IMR-90 (cell line): ENCODE measurements around the gene TENM4. TPM values are rescaled to one million over a fixed set of nuclear protein-coding genes. Genes with fewer than 3 reads are reported as not detected.

Experiments used
- ATAC-seq: fragments of 200-7000 bp; cut with Tn5 transposase; 2 replicates; pipeline ENCODE4 v1.9.1; 2020; ENCODE audit warnings: low read depth, mild to moderate bottlenecking, moderate library complexity
- BruUV-seq: library from RNA; stranded (reverse); fragments of 400-500 nt; replicated peaks from 2 replicates; lab custom pipeline; 2021; lab: Mats Ljungman, UMichigan
- CTCF ChIA-PET: fragments of 300-600 bp; formaldehyde crosslinking; extraction: SDS; loops from one replicate; lab custom pipeline; 2021; ENCODE audit warnings: antibody characterized with exemption; lab: Yijun Ruan, JAX
- POLR2A ChIA-PET: fragments of 300-600 bp; sonication (Branson Sonifier 250); formaldehyde crosslinking; loops from one replicate; lab custom pipeline; 2022; ENCODE audit warnings: antibody characterized with exemption; ENCODE audit not compliant: unreplicated experiment; lab: Charles Lee
- DNase-seq: peaks from one replicate; pipeline ENCODE4 v3.0.0; 2013
- H2AFZ ChIP-seq: replicated peaks from 2 replicates; pipeline ENCODE3; 2013; ENCODE audit warnings: low read length, mild to moderate bottlenecking; ENCODE audit not compliant: poor library complexity
- H2AK5ac ChIP-seq: 2 replicates; pipeline ENCODE4 v1.6.1; 2013; ENCODE audit warnings: low read depth, low read length, inconsistent platforms
- H2AK9ac ChIP-seq: replicated peaks from 2 replicates; pipeline ENCODE3; 2013; ENCODE audit warnings: mild to moderate bottlenecking, low read depth, low read length, moderate library complexity; ENCODE audit not compliant: poor library complexity
- H2BK120ac ChIP-seq: 2 replicates; pipeline ENCODE4 v1.6.1; 2013; ENCODE audit warnings: low read depth, low read length, inconsistent platforms
- H2BK15ac ChIP-seq: 3 replicates; pipeline ENCODE4 v1.6.1; 2013; ENCODE audit warnings: low read depth, low read length, inconsistent platforms
- H2BK20ac ChIP-seq: 2 replicates; pipeline ENCODE4 v1.6.1; 2013; ENCODE audit warnings: low read depth, mild to moderate bottlenecking, inconsistent platforms, low read length, moderate library complexity
- H2BK5ac ChIP-seq: 2 replicates; pipeline ENCODE4 v1.6.1; 2013; ENCODE audit warnings: mild to moderate bottlenecking, low read depth, low read length, inconsistent platforms; ENCODE audit not compliant: poor library complexity, severe bottlenecking
- H3K14ac ChIP-seq: replicated peaks from 2 replicates; pipeline ENCODE4 v1.6.1; 2013; ENCODE audit warnings: low read depth, low read length, inconsistent platforms
- H3K18ac ChIP-seq: 2 replicates; pipeline ENCODE4 v1.6.1; 2013; ENCODE audit warnings: low read depth, low read length, control low read depth
- H3K23ac ChIP-seq: 2 replicates; pipeline ENCODE4 v1.6.1; 2013; ENCODE audit warnings: low read depth, low read length, inconsistent platforms
- H3K27ac ChIP-seq: 2 replicates; pipeline ENCODE4 v1.5.1; 2013; ENCODE audit warnings: mild to moderate bottlenecking, control low read depth, low read length; ENCODE audit not compliant: insufficient read depth
- H3K27me3 ChIP-seq: 2 replicates; pipeline ENCODE4 v1.6.1; 2013; ENCODE audit warnings: low read length; ENCODE audit not compliant: control insufficient read depth, insufficient read depth
- H3K36me3 ChIP-seq: 2 replicates; pipeline ENCODE4 v1.6.1; 2013; ENCODE audit warnings: low read length, mixed read lengths; ENCODE audit not compliant: control insufficient read depth, insufficient read depth
- H3K4ac ChIP-seq: 2 replicates; pipeline ENCODE4 v1.6.1; 2013; ENCODE audit warnings: low read depth, low read length, inconsistent platforms
- H3K4me1 ChIP-seq: 2 replicates; pipeline ENCODE4 v1.6.1; 2013; ENCODE audit warnings: low read length, mixed read lengths; ENCODE audit not compliant: control insufficient read depth, insufficient read depth
- H3K4me2 ChIP-seq: 2 replicates; pipeline ENCODE4 v1.6.1; 2013; ENCODE audit warnings: low read depth, mild to moderate bottlenecking, control low read depth, low read length, moderate library complexity
- H3K4me3 ChIP-seq: 2 replicates; pipeline ENCODE4 v1.5.1; 2013; ENCODE audit warnings: low read depth, mild to moderate bottlenecking, control low read depth, low read length, moderate library complexity; ENCODE audit not compliant: insufficient read depth
- H3K56ac ChIP-seq: 2 replicates; pipeline ENCODE4 v1.6.1; 2013; ENCODE audit warnings: low read length, inconsistent platforms; ENCODE audit not compliant: insufficient read depth; ENCODE audit errors: extremely low read depth
- H3K79me1 ChIP-seq, 2 experiments: 2 replicates each; pipeline ENCODE4 v1.6.1; 2013; ENCODE audit warnings: low read length in 2 of 2, inconsistent platforms in 1 of 2, low read depth in 1 of 2
- H3K9ac ChIP-seq: 2 replicates; pipeline ENCODE4 v1.6.1; 2013; ENCODE audit warnings: low read depth, low read length, control low read depth
- H3K9me1 ChIP-seq: 2 replicates; pipeline ENCODE4 v1.6.1; 2013; ENCODE audit warnings: low read length, inconsistent platforms; ENCODE audit not compliant: insufficient read depth
- H3K9me3 ChIP-seq: 2 replicates; pipeline ENCODE4 v1.6.1; 2013; ENCODE audit warnings: low read length; ENCODE audit not compliant: control insufficient read depth, insufficient read depth
- H4K20me1 ChIP-seq: 2 replicates; pipeline ENCODE4 v1.6.1; 2013; ENCODE audit warnings: low read length, inconsistent platforms; ENCODE audit not compliant: insufficient read depth
- H4K5ac ChIP-seq: 2 replicates; pipeline ENCODE4 v1.6.1; 2013; ENCODE audit warnings: mild to moderate bottlenecking, low read depth, low read length, control low read depth
- H4K8ac ChIP-seq, 2 experiments: 2 replicates each; pipeline ENCODE4 v1.6.1; 2013; ENCODE audit warnings: low read depth in 2 of 2, low read length in 2 of 2, control low read depth in 1 of 2, inconsistent platforms in 1 of 2
- H4K91ac ChIP-seq: 2 replicates; pipeline ENCODE4 v1.6.1; 2013; ENCODE audit warnings: low read depth, low read length, inconsistent platforms; ENCODE audit not compliant: insufficient read depth
- BHLHE40 ChIP-seq: fragments of 150-350 bp; IDR thresholded peaks from 2 replicates; pipeline ENCODE4 v1.6.1; 2016; ENCODE audit warnings: mild to moderate bottlenecking, low read depth, low read length
- CEBPB ChIP-seq: IDR thresholded peaks from 2 replicates; pipeline ENCODE4 v1.6.1; 2012; ENCODE audit warnings: low read depth, low read length, improper control_type of control experiment
- CHD1 ChIP-seq: IDR thresholded peaks from 2 replicates; pipeline ENCODE4 v1.6.1; 2012; ENCODE audit warnings: low read depth, low read length, improper control_type of control experiment
- FOS ChIP-seq: fragments of 150-350 bp; IDR thresholded peaks from 2 replicates; pipeline ENCODE4 v1.6.1; 2016; ENCODE audit warnings: low read depth, low read length
- MAFK ChIP-seq: IDR thresholded peaks from 2 replicates; pipeline ENCODE4 v1.6.1; 2012; ENCODE audit warnings: low read depth, low read length, improper control_type of control experiment
- MAZ ChIP-seq: IDR thresholded peaks from 2 replicates; pipeline ENCODE4 v1.6.1; 2012; ENCODE audit warnings: low read depth, mild to moderate bottlenecking, low read length, improper control_type of control experiment, moderate library complexity, borderline replicate concordance
- MXI1 ChIP-seq: IDR thresholded peaks from 2 replicates; pipeline ENCODE4 v1.6.1; 2012; ENCODE audit warnings: low read depth, mild to moderate bottlenecking, low read length, moderate library complexity, borderline replicate concordance
- NFE2L2 ChIP-seq: fragments of 150-350 bp; IDR thresholded peaks from 2 replicates; pipeline ENCODE4 v1.6.1; 2016; ENCODE audit warnings: low read depth, mild to moderate bottlenecking, low read length
- POLR2A ChIP-seq: IDR thresholded peaks from 2 replicates; pipeline ENCODE4 v1.6.1; 2012; ENCODE audit warnings: mild to moderate bottlenecking, low read depth, low read length
- RAD21 ChIP-seq: IDR thresholded peaks from 2 replicates; pipeline ENCODE4 v1.6.1; 2012; ENCODE audit warnings: low read length, improper control_type of control experiment
- RCOR1 ChIP-seq: IDR thresholded peaks from 2 replicates; pipeline ENCODE4 v1.6.1; 2012; ENCODE audit warnings: mild to moderate bottlenecking, low read length, improper control_type of control experiment; ENCODE audit not compliant: insufficient replicate concordance
- RFX5 ChIP-seq: IDR thresholded peaks from 2 replicates; pipeline ENCODE4 v1.8.0; 2012; ENCODE audit warnings: low read depth, mild to moderate bottlenecking, low read length, moderate library complexity
- SMC3 ChIP-seq: fragments of 150-350 bp; IDR thresholded peaks from 2 replicates; pipeline ENCODE4 v1.6.1; 2016; ENCODE audit warnings: low read depth, mild to moderate bottlenecking, antibody characterized with exemption, low read length, moderate library complexity
- whole genome bisulfite sequencing, 2 experiments: methylation state at CpG; one replicate each; pipeline versions ENCODE4 v1.1.5 to v1.1.7; 2013; ENCODE audit warnings: missing lambda C conversion rate in 2 of 2; ENCODE audit not compliant: insufficient read length in 1 of 2; ENCODE audit errors: extremely low coverage in 2 of 2; 5-methylcytosine and 5-hydroxymethylcytosine counted together
- dilution Hi-C: fragments of 300-500 bp; cut with HindIII; formaldehyde crosslinking; loops from one replicate; pipeline ENCODE4 v1.14.3; 2018; ENCODE audit warnings: low sequenced_read_pairs; ENCODE audit not compliant: unreplicated experiment
- in situ Hi-C: fragments of 300-500 bp; cut with MboI; formaldehyde crosslinking; loops from 3 replicates; pipeline ENCODE4 v1.14.3; 2019; ENCODE audit warnings: low sequenced_read_pairs, inconsistent platforms, mixed read lengths
- intact Hi-C: fragments of 100-400 bp; cut with micrococcal nuclease; formaldehyde crosslinking; loops from 2 replicates; pipeline ENCODE4 v1.10.0; 2022
- polyA plus RNA-seq, 3 experiments: library from polyadenylated mRNA; depleted of rRNA; stranded (reverse); fragments of >200 nt; gene quantifications; 2 replicates each; pipeline ENCODE4 v1.2.3, GENCODE V29; 2012; ENCODE audit warnings: low replicate concordance in 1 of 3
- total RNA-seq: library from RNA; depleted of rRNA; stranded (reverse); fragments of >200 nt; gene quantifications from 2 replicates; pipeline ENCODE4 v1.2.3, GENCODE V29; 2012
- TF ChIP-seq, protein P1 (sequence below): fragments of 150-350 bp; IDR thresholded peaks from 2 replicates; pipeline ENCODE4 v1.6.1; 2016; ENCODE audit warnings: low read depth, mild to moderate bottlenecking, low read length, moderate library complexity, borderline replicate concordance
- TF ChIP-seq, protein P2 (sequence below): fragments of 150-350 bp; IDR thresholded peaks from 2 replicates; pipeline ENCODE4 v1.6.1; 2017; ENCODE audit warnings: mild to moderate bottlenecking, antibody characterized with exemption, low read length, low read depth
- TF ChIP-seq, protein P3 (sequence below): conservative IDR thresholded peaks from 2 replicates; pipeline ENCODE4 v1.5.1; 2012; ENCODE audit warnings: mild to moderate bottlenecking, low read depth, low read length, improper control_type of control experiment

TENM4 gene
- total and polyA plus RNA-seq, 2 of the 4 experiments (the other 2 are of a cell fraction): 7.4 to 9.0 TPM

DNA sequence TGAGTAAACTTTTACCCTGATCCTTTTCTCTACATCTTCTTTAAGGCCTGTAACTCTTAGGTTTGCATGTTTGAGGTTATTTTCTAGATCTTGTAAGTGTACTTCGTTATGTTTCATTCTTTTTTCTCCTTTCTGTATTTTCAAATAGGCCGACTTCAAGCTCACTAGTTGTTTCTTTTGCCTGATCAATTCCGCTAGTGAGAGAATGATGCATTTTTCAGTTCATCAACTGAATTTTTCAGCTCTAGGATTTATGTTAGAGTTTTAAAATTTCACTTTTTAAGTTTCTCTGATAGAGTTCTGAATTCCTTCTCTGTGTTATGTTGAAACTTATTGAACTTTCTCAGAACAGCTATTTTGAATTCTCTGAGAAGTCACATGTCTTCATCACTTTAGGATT, 810.7 kb downstream of the TENM4 start:
- DNase-seq (no peak), ATAC-seq (no peak)
- Histone ChIP-seq H3K27me3 (peaks cover 2% of the 10 kb centered on the region), H2BK120ac (no peak overlapping the region), H3K9ac (no peak overlapping the region), H2AFZ (no peak overlapping the region), H3K4me2 (no peak overlapping the region), H3K27ac (no peak overlapping the region), H3K4me3 (no peak overlapping the region), H4K8ac (no peak overlapping the region), H2BK15ac (no peak overlapping the region), H3K56ac (no peak overlapping the region), H4K20me1 (no peaks in the 10 kb centered on the region), H4K5ac (no peak overlapping the region), H3K9me1 (no peaks in the 10 kb centered on the region), H3K79me1 (no peaks in the 10 kb centered on the region), H3K4ac (no peak overlapping the region), H3K9me3 (peaks cover 9% of the 10 kb centered on the region), H3K23ac (no peak overlapping the region), H3K36me3 (no peaks in the 10 kb centered on the region), H2AK5ac (no peak overlapping the region), H4K91ac (no peak overlapping the region), H3K18ac (no peak overlapping the region), H2BK5ac (no peak overlapping the region), H2BK20ac (no peak overlapping the region), H3K14ac (no peak overlapping the region), H3K4me1 (no peaks in the 10 kb centered on the region), H2AK9ac (no peak overlapping the region)
- POLR2A ChIA-PET: no interaction called here
- no TSS peak for BruUV-seq
- dilution Hi-C loops (no loop called here), intact Hi-C loops (no loop called here), in situ Hi-C loops (no loop called here)
- no CpG with 5 or more reads among the region's 3 CpGs for WGBS, 2 experiments
- CTCF ChIA-PET: no interaction called here
- TF ChIP-seq MAZ (no peak), CHD1 (no peak), BHLHE40 (no peak), RFX5 (no peak), FOS (no peak), CEBPB (no peak), MAFK (no peak), RAD21 (no peak), RCOR1 (no peak), POLR2A (no peak), NFE2L2 (no peak), SMC3 (no peak), MXI1 (no peak)
- TF ChIP-seq, protein P1, sequence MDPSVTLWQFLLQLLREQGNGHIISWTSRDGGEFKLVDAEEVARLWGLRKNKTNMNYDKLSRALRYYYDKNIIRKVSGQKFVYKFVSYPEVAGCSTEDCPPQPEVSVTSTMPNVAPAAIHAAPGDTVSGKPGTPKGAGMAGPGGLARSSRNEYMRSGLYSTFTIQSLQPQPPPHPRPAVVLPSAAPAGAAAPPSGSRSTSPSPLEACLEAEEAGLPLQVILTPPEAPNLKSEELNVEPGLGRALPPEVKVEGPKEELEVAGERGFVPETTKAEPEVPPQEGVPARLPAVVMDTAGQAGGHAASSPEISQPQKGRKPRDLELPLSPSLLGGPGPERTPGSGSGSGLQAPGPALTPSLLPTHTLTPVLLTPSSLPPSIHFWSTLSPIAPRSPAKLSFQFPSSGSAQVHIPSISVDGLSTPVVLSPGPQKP: no peak
- TF ChIP-seq, protein P2, sequence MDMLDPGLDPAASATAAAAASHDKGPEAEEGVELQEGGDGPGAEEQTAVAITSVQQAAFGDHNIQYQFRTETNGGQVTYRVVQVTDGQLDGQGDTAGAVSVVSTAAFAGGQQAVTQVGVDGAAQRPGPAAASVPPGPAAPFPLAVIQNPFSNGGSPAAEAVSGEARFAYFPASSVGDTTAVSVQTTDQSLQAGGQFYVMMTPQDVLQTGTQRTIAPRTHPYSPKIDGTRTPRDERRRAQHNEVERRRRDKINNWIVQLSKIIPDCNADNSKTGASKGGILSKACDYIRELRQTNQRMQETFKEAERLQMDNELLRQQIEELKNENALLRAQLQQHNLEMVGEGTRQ: no peak
- TF ChIP-seq, protein P3, sequence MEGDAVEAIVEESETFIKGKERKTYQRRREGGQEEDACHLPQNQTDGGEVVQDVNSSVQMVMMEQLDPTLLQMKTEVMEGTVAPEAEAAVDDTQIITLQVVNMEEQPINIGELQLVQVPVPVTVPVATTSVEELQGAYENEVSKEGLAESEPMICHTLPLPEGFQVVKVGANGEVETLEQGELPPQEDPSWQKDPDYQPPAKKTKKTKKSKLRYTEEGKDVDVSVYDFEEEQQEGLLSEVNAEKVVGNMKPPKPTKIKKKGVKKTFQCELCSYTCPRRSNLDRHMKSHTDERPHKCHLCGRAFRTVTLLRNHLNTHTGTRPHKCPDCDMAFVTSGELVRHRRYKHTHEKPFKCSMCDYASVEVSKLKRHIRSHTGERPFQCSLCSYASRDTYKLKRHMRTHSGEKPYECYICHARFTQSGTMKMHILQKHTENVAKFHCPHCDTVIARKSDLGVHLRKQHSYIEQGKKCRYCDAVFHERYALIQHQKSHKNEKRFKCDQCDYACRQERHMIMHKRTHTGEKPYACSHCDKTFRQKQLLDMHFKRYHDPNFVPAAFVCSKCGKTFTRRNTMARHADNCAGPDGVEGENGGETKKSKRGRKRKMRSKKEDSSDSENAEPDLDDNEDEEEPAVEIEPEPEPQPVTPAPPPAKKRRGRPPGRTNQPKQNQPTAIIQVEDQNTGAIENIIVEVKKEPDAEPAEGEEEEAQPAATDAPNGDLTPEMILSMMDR: no peak
